Renal cortex interstitium (tissue), 11 donors: ENCODE measurements around the gene ELMO3. TPM values are rescaled to one million over a fixed set of nuclear protein-coding genes. Genes with fewer than 3 reads are reported as not detected.

ENCODE experiments used
- DNase-seq, 11 donors: peaks; one replicate each; pipeline ENCODE4 v3.0.0-alpha.2; 2013; ENCODE audit warnings: low read depth in 9 of 11, low spot score in 4 of 11; ENCODE audit errors: extremely low read depth in 1 of 11
- polyA plus RNA-seq, 3 donors: library from polyadenylated mRNA; unstranded; fragments of 120-200 nt; gene quantifications; one replicate each; pipeline ENCODE4 v1.2.1, GENCODE V29; 2013; ENCODE audit not compliant: insufficient read length in 3 of 3

Gene ELMO3
- polyA plus RNA-seq, 3 donors: 3.6 to 6.5 (median 5.6) TPM

- DNase-seq: no peak
These were observed 31.2 kb downstream of the ELMO3 start for GRCh38 chr16:67229906-67230808.

GRCh38 chr16:67230809-67231660 lies 32.1 kb downstream of the ELMO3 start:
- DNase-seq: no peak

GRCh38 chr16:67233596-67233995 lies 34.7 kb downstream of the ELMO3 start:
- DNase-seq: no peak

DNA sequence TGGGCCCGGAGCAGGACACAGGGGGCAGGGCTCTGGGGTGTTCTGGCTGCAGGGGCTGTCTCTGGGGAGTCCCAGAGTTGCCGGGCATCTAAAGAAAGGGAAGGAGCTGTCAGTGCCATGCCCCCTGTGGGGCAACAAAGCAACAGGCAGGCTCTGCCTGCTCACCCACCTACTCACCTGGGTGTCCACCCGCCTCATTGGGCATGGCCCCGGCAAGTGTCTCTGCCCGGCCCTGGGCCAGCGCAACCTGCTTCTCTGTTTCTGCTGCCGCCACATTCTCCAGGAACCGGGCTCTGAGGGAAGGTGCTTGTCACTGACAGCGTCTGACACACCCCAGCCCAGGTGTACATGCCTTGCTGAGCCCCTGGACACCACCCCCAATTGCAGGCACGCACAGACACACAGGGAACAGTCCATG lies 35.3 kb downstream of the ELMO3 start:
- no peak for DNase-seq

DNA sequence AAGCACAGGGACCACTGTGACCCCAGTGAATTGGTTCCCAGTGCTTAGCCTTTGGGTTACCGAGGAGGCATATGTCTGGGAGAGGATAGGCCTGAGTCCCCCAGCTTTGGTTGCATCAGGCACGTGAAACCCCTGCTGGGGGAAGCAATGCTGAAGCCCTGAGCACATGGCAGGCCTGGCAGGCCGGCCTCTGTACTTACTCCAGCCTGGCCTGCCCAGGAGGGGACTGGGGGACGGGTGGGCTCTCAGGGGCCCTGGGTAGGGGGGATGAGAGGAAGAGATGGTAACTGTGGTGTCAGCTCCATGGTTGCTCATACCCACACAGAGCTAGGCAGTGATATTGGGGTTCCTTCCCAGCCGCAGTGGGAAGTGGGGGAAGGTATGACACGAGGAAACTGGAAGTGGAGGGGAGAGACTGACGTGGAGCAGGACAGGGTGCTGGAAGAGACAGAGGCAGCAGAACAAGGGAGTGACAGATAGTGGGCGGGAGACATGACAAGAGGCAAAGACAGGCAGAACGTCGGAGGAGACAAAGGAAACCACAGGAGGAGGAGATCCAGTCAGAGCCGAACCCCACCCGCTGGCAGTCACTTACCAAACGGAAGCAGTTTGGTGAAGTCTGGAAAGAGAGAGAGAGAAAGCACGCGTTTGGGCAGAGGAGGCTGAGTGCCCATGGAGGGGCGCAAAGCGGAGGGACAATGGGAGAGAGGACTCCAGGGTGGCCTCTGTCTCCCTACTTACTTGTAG lies 37.1 kb downstream of the ELMO3 start:
- DNase-seq: no peak

- DNase-seq: no peak
These were observed 37.8 kb downstream of the ELMO3 start for GRCh38 chr16:67236563-67237395.

DNA sequence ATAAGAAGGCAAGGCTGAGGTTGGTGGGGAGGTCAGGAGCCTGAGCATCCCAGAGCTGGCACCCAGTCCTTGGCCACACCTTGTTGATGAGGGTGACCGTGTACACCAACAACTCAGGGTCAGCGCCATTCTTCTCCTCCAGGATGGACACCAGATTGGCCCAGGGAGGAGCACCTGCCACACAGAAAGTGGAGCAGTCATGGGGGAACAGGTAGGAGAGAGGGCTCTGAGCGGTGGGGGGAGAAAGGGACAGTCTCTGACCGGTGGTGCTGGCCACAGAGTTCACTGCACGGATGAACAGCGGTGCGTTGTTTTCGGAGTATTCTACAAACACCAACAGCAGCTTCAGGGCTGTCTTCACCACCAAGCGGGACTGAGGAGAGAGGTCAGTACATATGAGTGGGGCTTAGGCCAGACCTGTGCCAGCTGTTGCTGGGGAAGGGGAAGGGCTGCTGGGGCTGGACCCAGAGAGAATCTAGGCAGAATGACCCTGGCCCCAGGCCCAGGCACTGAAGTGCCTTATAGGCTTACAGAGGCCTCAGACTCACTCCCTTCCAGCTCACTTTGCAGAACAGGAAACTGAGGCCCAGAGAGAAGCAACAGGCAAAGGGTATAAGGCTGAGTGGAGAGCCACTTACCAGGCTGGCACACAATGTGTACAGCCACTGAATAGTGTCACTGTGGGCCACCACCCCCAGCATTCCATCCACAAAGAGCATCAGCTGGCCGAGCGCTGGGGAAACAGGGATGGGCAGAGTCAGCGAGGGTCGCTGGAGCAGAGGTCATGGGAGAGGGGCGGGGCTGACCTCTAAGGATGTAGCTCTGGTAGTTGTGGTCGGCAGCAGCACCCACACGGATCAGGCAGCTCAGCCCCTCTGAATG lies 38.7 kb downstream of the ELMO3 start:
- no peak for DNase-seq

- no peak for DNase-seq
These were observed 39.3 kb downstream of the ELMO3 start for GRCh38 chr16:67238278-67238575.

DNA sequence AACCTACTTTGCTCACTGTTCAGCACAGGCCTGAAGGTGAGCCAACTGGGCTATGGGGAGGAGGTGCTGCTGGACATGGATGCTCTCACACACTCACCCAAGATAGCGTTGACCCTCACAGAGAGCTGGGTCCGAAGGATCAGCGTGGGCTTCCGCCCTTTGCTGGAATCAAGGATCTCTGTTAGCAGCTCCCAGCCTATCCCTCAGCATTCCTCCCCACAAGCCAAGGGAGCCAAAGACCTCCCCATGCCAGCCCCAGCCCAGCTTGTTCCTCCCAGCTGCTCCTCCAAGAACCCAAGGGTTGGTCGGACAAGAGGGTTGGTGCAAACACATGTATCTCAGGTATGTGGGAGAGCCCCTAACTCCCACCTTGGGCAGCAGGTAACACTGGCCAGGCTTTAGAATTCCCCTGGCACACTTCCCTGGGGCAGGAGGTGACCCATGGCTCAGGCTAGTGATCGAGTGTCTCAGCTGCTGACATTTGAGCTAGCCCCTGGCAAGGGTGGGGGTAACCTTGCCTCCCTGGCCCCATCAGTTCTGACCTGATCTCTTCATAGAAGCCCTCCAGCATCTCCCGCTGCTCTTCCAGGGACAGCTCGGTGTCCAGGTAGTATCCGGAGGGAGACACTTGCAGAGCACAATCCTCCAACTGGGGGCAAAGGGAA lies 40.0 kb downstream of the ELMO3 start:
- no peak for DNase-seq

GRCh38 chr16:67240506-67240905 lies 41.6 kb downstream of the ELMO3 start:
- DNase-seq: no peak

DNA sequence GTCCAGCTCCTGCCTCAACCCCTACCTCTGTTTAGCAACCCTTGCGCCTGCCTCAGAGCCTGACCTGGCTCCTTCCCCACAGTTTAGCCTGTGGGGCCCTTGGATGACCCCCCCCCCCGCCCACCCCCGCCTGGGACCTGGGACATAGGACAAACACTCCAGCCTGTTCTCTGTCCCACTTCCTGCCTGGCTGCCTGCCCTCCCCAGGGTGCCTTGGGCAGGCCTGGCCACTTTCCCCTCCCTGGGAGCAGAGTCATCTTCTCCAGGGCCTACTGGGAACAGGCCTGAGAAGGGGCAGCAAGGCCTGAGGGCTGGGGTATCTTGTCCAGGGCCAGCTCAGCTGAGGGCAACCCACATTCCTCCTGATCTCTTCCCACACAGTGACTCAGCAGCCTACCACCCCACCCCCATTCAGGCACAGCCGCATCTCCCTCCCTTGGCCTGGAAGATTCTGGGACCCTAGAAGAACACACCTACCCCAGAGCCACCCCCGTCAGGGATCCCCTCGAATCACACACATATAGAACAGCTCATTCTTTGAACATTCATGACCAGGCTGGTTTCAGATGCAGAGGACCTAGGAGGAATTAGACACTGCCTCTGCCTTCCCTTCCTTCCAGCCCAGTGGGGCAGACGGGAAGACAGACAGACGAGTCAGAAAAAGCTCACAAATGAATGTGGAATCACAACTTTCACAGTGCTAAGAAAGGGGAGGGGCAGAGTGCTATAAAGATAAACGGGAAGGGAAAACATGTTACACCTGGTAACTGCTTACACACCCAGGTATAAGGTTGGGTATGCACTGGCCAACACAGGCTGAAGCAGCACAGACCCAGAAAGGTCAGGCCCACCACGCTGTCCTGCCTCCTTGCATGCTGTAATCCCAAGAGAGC lies 42.3 kb downstream of the ELMO3 start:
- no peak for DNase-seq

DNA sequence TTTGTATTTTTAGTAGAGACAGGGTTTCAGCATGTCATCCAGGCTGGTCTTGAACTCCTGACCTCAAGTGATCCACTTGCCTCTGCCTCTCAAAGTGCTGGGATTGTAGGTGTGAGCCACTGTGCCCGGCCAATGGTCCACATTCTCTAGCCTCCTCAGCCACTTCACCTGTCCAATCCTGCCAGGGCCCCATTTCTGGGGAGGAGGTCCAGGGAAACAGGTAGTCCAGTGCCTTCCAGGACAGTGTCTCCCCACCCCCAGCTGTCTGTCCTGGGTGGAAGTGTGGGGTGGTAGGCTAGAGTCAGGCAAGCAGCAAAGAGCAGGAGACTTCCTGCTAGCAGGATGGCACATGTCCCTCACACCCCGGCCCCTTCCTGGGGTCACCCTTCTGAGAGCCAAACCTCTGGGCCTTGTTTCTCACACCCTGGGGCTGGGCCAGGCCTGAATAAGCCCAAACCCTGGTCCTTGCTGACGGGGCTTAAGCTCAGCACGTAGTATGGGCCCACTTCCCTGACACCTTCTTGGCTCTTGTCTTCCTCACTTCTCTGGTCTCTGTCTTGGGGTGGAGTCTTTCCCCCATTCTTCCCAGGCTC lies 43.3 kb downstream of the ELMO3 start:
- DNase-seq: no peak

- DNase-seq: no peak
These were observed 44.5 kb downstream of the ELMO3 start for GRCh38 chr16:67243481-67243880.

GRCh38 chr16:67244387-67245185 lies 45.7 kb downstream of the ELMO3 start:
- DNase-seq: no peak

GRCh38 chr16:67245186-67245585 lies 46.3 kb downstream of the ELMO3 start:
- DNase-seq: no peak
